Activated gamma-delta T cell treated with anti-CD3 and anti-CD28 coated beads, Interleukin-2, amount 50 U/mL, for 16 hours (primary cell): ENCODE measurements around the gene CCL23.

Experiments used
- DNase-seq: peaks from one replicate; pipeline ENCODE4 v3.0.0-alpha.2; 2020; ENCODE audit warnings: low read depth

Gene CCL23

DNA sequence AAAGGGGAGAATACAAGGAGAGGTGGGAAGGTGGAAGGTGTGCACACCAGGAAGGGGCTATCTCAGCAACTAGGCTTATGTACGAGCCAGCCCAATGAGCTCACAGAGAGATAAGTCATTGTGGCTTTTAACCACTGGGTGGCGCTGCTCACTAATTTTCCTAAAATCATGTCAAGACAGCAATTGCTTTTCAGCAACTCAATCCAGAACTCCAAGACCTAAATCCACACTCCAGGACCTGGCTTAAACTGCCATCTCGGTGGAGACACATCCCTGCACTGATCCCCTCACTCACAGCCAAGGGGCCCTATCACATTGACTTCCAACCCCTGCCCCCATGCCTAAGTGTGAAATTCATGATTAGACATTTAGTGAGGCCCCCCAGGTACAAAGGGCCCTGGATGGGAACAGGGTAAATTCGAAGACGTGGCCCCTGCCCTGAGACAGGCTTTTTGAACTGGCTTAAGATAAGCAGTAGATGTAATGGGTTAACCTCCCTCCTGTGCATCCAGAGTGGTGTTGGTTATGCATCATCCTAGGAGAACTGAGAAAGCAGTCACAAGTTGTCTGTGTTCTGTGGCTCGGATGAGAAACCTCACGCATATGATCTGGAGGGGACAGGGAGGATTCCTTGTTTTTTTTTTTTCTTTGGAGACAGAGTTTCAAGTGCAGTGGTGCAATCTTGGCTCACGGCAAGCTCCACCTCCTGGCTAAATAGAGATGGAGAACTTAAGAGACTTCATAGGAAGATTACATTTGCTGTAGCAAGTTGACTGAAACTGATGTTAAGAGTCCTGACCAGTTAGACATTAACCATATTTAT is 48.0 kb downstream of the CCL23 start:
- peak; percentile 75 for DNase-seq

DNA sequence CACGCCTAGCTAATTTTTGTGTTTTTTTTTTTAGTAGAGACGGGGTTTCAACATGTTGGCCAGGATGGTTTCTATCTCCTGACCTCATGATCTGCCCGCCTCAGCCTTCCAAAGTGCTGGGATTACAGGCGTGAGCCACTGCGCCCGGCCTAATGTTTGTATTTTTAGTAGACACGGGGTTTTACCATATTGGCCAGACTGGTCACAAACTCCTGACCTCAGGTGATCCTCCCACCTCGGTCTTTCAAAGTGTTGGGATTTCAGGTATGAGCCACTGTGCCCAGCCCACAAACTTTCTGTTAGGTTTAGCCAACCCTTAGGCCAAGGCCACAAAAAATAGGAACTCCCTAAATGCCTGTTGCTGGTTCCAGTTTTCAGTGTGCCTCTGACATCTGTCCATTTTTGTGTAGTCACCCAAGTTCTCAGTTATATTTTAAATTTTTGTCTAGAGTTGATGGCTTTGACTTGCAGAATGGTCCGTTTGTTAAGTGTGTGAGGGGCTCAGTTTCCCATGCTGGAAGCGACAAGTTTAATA is 49.2 kb downstream of the CCL23 start:
- no peak for DNase-seq

DNA sequence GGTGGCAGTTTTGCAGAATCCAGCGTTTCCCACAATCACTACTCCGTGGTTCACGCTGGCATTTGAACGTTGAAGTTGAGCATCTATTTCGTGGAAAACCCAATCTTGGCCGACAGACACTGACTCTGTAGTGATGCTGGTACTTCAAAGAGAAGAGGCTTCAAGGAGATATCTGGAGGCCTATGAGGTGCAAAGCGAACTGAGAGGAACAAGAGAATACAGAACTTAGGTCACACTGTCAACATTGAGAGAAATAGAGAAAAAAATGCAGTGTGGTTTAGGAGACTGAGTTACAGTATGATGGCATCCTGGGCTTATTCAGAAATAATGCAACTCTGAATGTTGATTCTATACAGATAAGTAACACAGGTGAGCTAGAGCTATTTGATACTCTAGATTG is 52.5 kb downstream of the CCL23 start:
- no peak for DNase-seq

DNA sequence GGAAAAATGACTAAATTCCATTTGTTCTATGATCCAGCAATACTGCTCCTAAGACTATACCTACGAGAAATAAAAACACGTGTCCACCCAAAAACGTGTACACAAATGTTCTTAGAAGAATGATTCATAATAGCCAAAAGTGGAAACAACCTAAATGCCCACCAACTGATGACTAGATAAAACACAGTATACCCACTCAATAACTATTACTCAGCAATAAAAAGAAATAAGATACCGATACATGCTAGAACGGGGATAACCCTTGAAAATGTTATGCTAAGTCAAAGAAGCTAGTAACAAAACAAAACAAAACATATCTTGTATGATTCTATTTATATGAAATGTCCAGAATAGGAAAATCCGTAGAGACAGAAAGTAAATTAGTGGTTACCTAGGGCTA is 54.1 kb downstream of the CCL23 start:
- no peak for DNase-seq
